Urinary bladder (tissue), 4 donors: ENCODE data around the gene IER3IP1. TPM values are rescaled to one million over a fixed set of nuclear protein-coding genes. Genes with fewer than 3 reads are reported as not detected.
"Not testable (repeated sequence)": the region's sequence is repeated elsewhere in the genome, so short reads cannot be mapped to it uniquely, and the experiment has no call there.

Source experiments
- DNase-seq: peaks from one replicate; pipeline ENCODE4 v3.0.0-alpha.2; 2015; ENCODE audit errors: extremely low spot score
- H3K27ac ChIP-seq: one replicate; pipeline ENCODE4 v1.5.1; 2013; ENCODE audit warnings: low read depth, mild to moderate bottlenecking, moderate library complexity
- H3K36me3 ChIP-seq: one replicate; pipeline ENCODE4 v1.6.1; 2013; ENCODE audit warnings: mild to moderate bottlenecking, moderate library complexity; ENCODE audit not compliant: insufficient read depth
- H3K4me1 ChIP-seq: one replicate; pipeline ENCODE4 v1.6.1; 2013; ENCODE audit warnings: mild to moderate bottlenecking, moderate library complexity; ENCODE audit not compliant: insufficient read depth
- H3K4me3 ChIP-seq: one replicate; pipeline ENCODE4 v1.5.1; 2013; ENCODE audit warnings: low read depth, low read length
- WGBS: extraction: QIAGEN DNeasy Blood & Tissue Kit; methylation state at CpG from one replicate; pipeline ENCODE4 v1.1.7; 2013; 5-methylcytosine and 5-hydroxymethylcytosine counted together
- polyA plus RNA-seq: library from polyadenylated mRNA; stranded (reverse); fragments of 200-250 nt; gene quantifications from one replicate; pipeline ENCODE4 v1.2.3, GENCODE V29; 2013
- total RNA-seq: library from RNA; depleted of rRNA; stranded (reverse); fragments of >200 nt; gene quantifications from one replicate; pipeline ENCODE4 v1.2.3, GENCODE V29; 2014
- donor health status: healthy with polysubstance abuse.
- donor health status: healthy.

Gene IER3IP1
- total RNA-seq (31.4 TPM), polyA plus RNA-seq (12.9 TPM)

GRCh38 chr18:47175898-47176575, at the start of gene IER3IP1:
IER3IP1 (minus strand) TSS chr18:47176364; CDS start chr18:47176277, 87 bp downstream.
- peak within 1 kb of the TSS; percentile 95 for H3K4me3 ChIP-seq
- peak within 1 kb of the TSS; percentile 59 for H3K27ac ChIP-seq
- under 1% methylated on average over 48 of the region's 48 CpGs for WGBS
- H3K4me1 ChIP-seq, result no peaks in the 10 kb centered on the region
- DNase-seq, result peak; percentile 73
- H3K36me3 ChIP-seq, result no peaks in the 10 kb centered on the region

GRCh38 chr18:47215554-47216138, 39.5 kb upstream of the IER3IP1 start:
- Histone ChIP-seq H3K4me1 (no peaks in the 10 kb centered on the region), H3K36me3 (no peaks in the 10 kb centered on the region), H3K27ac (no peak overlapping the region), H3K4me3 (no peak overlapping the region)
- peak; percentile 18 for DNase-seq
- WGBS, result 1% methylated on average over 5 of the region's 5 CpGs

GRCh38 chr18:47209171-47209570, 33.0 kb upstream of the IER3IP1 start:
- Histone ChIP-seq H3K4me3 (no peak overlapping the region), H3K27ac (no peak overlapping the region), H3K36me3 (no peaks in the 10 kb centered on the region), H3K4me1 (no peaks in the 10 kb centered on the region)
- DNase-seq, result no peak
- WGBS, result 61% methylated on average over 1 of the region's 1 CpG

- H3K27ac ChIP-seq, result no peak overlapping the region
- 52% methylated on average over 2 of the region's 2 CpGs for WGBS
- DNase-seq, result no peak
- no peaks in the 10 kb centered on the region for H3K36me3 ChIP-seq
- H3K4me3 ChIP-seq, result no peak overlapping the region
- no peaks in the 10 kb centered on the region for H3K4me1 ChIP-seq
Observed at GRCh38 chr18:47206945-47207637, 30.9 kb upstream of the IER3IP1 start.

- H3K4me3 ChIP-seq, result no peak overlapping the region
- 49% methylated on average over 3 of the region's 3 CpGs for WGBS
Observed at GRCh38 chr18:47204908-47205522, 28.9 kb upstream of the IER3IP1 start.

GRCh38 chr18:47203626-47204464, 27.7 kb upstream of the IER3IP1 start:
- Histone ChIP-seq H3K4me1 (no peaks in the 10 kb centered on the region), H3K27ac (no peak overlapping the region), H3K4me3 (no peak overlapping the region), H3K36me3 (no peaks in the 10 kb centered on the region)
- no peak for DNase-seq
- 32% methylated on average over 3 of the region's 3 CpGs for WGBS

More at GRCh38 chr18:47204908-47205522, 28.9 kb upstream of the IER3IP1 start:
- Histone ChIP-seq H3K4me1 (no peaks in the 10 kb centered on the region), H3K36me3 (no peaks in the 10 kb centered on the region), H3K27ac (no peak overlapping the region)
- no peak for DNase-seq

- WGBS, result 46% methylated on average over 3 of the region's 3 CpGs
- H3K4me3 ChIP-seq, H3K27ac ChIP-seq, H3K36me3 ChIP-seq, DNase-seq, H3K4me1 ChIP-seq: not testable (repeated sequence)
Observed at GRCh38 chr18:47195961-47196360, 19.8 kb upstream of the IER3IP1 start.

GRCh38 chr18:47191961-47192360, 15.8 kb upstream of the IER3IP1 start:
- H3K36me3 ChIP-seq, result no peaks in the 10 kb centered on the region
- no peaks in the 10 kb centered on the region for H3K4me1 ChIP-seq
- H3K4me3 ChIP-seq, result no peak overlapping the region
- DNase-seq, result no peak
- no peak overlapping the region for H3K27ac ChIP-seq
- WGBS, result 88% methylated on average over 2 of the region's 2 CpGs

- no peak for DNase-seq
- H3K27ac ChIP-seq, result no peak overlapping the region
- no peaks in the 10 kb centered on the region for H3K4me1 ChIP-seq
- no peaks in the 10 kb centered on the region for H3K36me3 ChIP-seq
- WGBS, result 79% methylated on average over 7 of the region's 7 CpGs
- H3K4me3 ChIP-seq, result no peak overlapping the region
Observed at GRCh38 chr18:47187721-47188120, 11.6 kb upstream of the IER3IP1 start.

GRCh38 chr18:47184419-47185050, 8.4 kb upstream of the IER3IP1 start:
- H3K4me3 ChIP-seq, result no peak overlapping the region
- WGBS, result 83% methylated on average over 5 of the region's 5 CpGs
- no peak for DNase-seq
- H3K4me1 ChIP-seq, result no peaks in the 10 kb centered on the region
- no peak overlapping the region for H3K27ac ChIP-seq
- no peaks in the 10 kb centered on the region for H3K36me3 ChIP-seq

- 91% methylated on average over 5 of the region's 5 CpGs for whole genome bisulfite sequencing
- H3K36me3 ChIP-seq, H3K4me1 ChIP-seq, H3K4me3 ChIP-seq, H3K27ac ChIP-seq, DNase-seq: not testable (repeated sequence)
Observed at GRCh38 chr18:47182156-47182555, 6.0 kb upstream of the IER3IP1 start.

- H3K4me1 ChIP-seq, result no peaks in the 10 kb centered on the region
- 70% methylated on average over 3 of the region's 3 CpGs for WGBS
- H3K4me3 ChIP-seq, result no peak overlapping the region
- DNase-seq, result no peak
- no peaks in the 10 kb centered on the region for H3K36me3 ChIP-seq
- no peak overlapping the region for H3K27ac ChIP-seq
Observed at GRCh38 chr18:47180765-47181164, 4.6 kb upstream of the IER3IP1 start.

- Histone ChIP-seq H3K36me3 (no peaks in the 10 kb centered on the region), H3K4me1 (no peaks in the 10 kb centered on the region), H3K4me3 (no peak overlapping the region), H3K27ac (no peak overlapping the region)
- no peak for DNase-seq
- 27% methylated on average over 4 of the region's 4 CpGs for WGBS
Observed at GRCh38 chr18:47179520-47179919, 3.4 kb upstream of the IER3IP1 start.
